GM12891 (cell line): ENCODE data around the gene FA2H.

ENCODE experiments used
- DNase-seq: peaks from one replicate; pipeline ENCODE4 v3.0.0; 2011; ENCODE audit warnings: low spot score; ENCODE audit not compliant: insufficient read length
- FAIRE-seq: peaks from 2 replicates; lab custom pipeline; 2011; peaks lifted over from hg19 to GRCh38; lab: Jason Lieb, UNC
- PAX5 ChIP-seq: IDR thresholded peaks from 2 replicates; pipeline ENCODE4 v1.6.1; 2011; ENCODE audit warnings: low read length, moderate library complexity, mild to moderate bottlenecking; ENCODE audit not compliant: insufficient read depth, severe bottlenecking
- POLR2A ChIP-seq: IDR thresholded peaks from 2 replicates; pipeline ENCODE4 v1.6.1; 2011; ENCODE audit warnings: low read depth, low read length, control low read depth
- POLR2AphosphoS5 ChIP-seq: IDR thresholded peaks from 2 replicates; pipeline ENCODE4 v1.6.1; 2011; ENCODE audit warnings: low read depth, low read length, control low read depth
- POU2F2 ChIP-seq: IDR thresholded peaks from 2 replicates; pipeline ENCODE4 v1.6.1; 2011; ENCODE audit warnings: low read depth, mild to moderate bottlenecking, control low read depth, low read length, moderate library complexity
- SPI1 ChIP-seq: IDR thresholded peaks from 2 replicates; pipeline ENCODE4 v1.6.1; 2011; ENCODE audit warnings: low read depth, low read length, control low read depth
- TAF1 ChIP-seq: IDR thresholded peaks from 2 replicates; pipeline ENCODE4 v1.6.1; 2011; ENCODE audit warnings: low read depth, low read length, control low read depth

FA2H gene

GRCh38 chr16:74736531-74737157, 38.0 kb downstream of the FA2H start:
- FAIRE-seq: no peak
- DNase-seq: no peak
- no peak for TF ChIP-seq POLR2A
- no peak for TF ChIP-seq PAX5
- TF ChIP-seq POU2F2: no peak
- no peak for TF ChIP-seq SPI1
- no peak for TF ChIP-seq POLR2AphosphoS5

- FAIRE-seq: no peak
- DNase-seq: no peak
- no peak for TF ChIP-seq POLR2A
- TF ChIP-seq POLR2AphosphoS5: no peak
- TF ChIP-seq SPI1: no peak
- no peak for TF ChIP-seq TAF1
- TF ChIP-seq PAX5: no peak
- TF ChIP-seq POU2F2: no peak
Observed at GRCh38 chr16:74735554-74735953, 39.1 kb downstream of the FA2H start.

DNA sequence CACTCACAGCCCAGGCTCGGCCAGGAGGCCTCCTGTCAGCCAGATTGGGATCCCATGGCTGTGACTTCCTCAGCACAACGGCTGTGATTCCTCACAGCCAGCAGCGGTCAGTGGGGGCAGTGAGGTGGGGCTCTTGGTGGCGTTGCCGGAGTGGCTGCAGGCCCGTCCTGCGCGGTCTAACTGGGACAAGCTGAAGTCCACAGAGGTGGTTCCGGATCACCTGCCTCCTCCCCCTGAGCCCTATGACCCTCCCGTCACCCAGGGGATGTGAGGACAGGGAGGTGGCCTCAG, 39.5 kb downstream of the FA2H start:
- TF ChIP-seq POLR2AphosphoS5 (no peak), PAX5 (no peak), POU2F2 (no peak), POLR2A (no peak), SPI1 (no peak), TAF1 (no peak)
- FAIRE-seq (no peak), DNase-seq (no peak)

- TF ChIP-seq POLR2A (no peak), POLR2AphosphoS5 (no peak), SPI1 (no peak), TAF1 (no peak), PAX5 (no peak), POU2F2 (no peak)
Observed at GRCh38 chr16:74734361-74735161, 40.1 kb downstream of the FA2H start.

DNA sequence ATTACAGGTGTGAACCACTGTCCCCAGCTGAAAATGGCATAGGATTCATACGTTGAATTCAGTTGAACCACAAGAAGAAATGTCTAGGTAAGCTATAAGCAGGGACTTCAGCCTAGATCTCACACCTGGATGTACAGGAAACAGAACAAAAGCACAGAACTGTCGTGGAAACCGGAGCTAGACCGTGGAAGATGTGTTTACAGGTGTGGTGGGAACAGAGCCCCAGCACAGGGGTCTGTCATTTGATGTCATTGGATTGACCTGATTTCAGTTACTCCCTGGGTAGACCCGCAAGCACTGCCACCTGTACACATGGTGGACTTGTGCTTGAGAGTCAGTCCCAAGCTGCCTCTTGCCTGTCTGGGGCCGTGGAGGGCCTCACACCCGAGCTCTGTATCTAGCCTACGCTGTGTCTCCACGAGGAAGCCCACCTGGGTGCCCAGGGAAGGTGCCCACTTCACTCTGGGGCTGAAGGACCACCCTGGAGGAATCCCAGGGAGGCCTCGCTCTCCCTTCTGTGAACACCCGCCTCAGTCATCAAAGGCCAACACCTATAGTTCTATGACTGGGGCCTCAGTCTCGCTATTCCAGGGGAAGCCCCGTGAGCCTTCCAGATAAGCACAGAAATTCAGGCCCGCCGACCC, 41.8 kb downstream of the FA2H start:
- DNase-seq (no peak), FAIRE-seq (peak; percentile 75)
- no peak for TF ChIP-seq POLR2A
- no peak for TF ChIP-seq SPI1
- no peak for TF ChIP-seq TAF1
- no peak for TF ChIP-seq POLR2AphosphoS5
- no peak for TF ChIP-seq POU2F2
- no peak for TF ChIP-seq PAX5

More at GRCh38 chr16:74734361-74735161, 40.1 kb downstream of the FA2H start:
- no peak for DNase-seq
- no peak for FAIRE-seq

DNA sequence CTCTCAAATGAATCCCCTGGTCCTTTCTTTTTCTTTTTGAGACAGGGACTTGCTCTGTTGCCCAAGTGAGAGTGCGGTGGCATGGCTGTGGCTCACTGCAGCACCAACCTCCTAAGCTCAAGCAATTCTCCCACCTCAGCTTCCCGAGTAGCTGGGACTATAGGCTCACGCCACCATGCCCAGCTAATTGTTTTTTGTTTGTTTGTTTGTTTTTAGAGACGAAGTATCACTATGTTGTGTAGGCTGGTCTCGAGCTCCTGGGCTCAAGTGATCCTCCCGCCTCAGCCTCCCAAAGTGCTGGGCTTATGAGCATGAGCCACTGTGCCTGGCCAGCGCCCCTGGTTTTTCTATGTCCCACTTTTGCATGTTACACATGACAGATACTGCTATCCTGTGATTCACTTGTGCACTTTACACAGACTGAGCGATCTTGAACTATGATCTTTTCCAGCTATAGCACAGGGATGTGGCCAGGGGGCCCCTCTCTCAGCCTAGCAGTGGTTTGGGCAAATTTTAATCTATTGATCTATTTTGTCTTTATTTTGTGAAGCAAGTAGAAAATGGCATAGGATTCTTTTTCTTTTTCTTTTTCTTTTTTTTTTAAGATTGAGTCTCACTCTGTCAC, 42.7 kb downstream of the FA2H start:
- FAIRE-seq (no peak), DNase-seq (no peak)
- TF ChIP-seq TAF1 (no peak), POU2F2 (no peak), PAX5 (no peak), POLR2AphosphoS5 (no peak), SPI1 (no peak), POLR2A (no peak)

GRCh38 chr16:74729783-74730683, 44.6 kb downstream of the FA2H start:
- no peak for FAIRE-seq
- DNase-seq: no peak
- TF ChIP-seq POLR2A: no peak
- TF ChIP-seq POU2F2: no peak
- TF ChIP-seq PAX5: no peak
- TF ChIP-seq TAF1: no peak
- TF ChIP-seq POLR2AphosphoS5: no peak
- no peak for TF ChIP-seq SPI1

DNA sequence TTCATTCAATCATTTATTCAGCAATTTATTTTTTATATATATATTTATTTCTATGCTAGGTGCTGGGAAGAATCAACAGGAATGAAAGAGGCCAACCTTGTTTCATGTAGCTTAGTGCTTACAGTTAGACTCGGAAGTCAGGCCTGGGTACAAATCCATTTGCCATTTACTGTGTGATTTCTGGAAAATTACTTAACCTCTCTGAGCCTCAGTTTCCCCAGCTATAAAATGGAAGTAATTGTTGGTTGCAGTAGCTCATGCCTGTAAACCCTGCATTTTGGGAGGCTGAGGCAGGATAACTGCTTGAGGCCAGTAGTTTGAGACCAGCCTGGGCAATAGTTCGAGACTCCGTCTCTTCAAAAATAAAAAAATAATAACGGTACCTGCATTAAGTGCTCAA, 46.7 kb downstream of the FA2H start:
- DNase-seq (no peak), FAIRE-seq (no peak)
- no peak for TF ChIP-seq POU2F2
- no peak for TF ChIP-seq SPI1

DNA sequence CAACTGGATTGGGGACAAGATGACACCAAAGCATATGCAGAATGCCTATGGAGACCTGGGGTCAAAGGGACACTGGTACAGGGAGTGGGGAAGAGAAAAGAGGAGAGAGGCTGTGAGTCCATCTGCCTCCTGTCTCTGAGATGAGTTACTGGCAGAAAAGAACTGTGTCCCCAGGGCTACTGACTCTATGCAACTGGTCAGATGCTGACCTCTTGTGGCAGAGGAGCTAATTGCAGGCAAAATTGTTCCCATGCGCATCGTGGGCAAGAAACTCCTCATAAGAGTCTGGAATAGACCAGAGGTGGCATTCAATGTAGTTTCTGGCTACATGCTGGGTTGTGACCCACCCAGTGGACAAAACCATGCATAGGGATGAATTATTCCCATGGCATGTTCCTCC, 47.9 kb downstream of the FA2H start:
- FAIRE-seq: no peak

More for the DNA sequence above, 47.9 kb downstream of the FA2H start:
- TF ChIP-seq PAX5 (no peak), SPI1 (no peak), TAF1 (no peak), POLR2AphosphoS5 (no peak), POU2F2 (no peak), POLR2A (no peak)
- DNase-seq: no peak
